ENCODE measurements around the gene AWAT2. TPM values are rescaled to one million over a fixed set of nuclear protein-coding genes. Genes with fewer than 3 reads are reported as not detected.

AWAT2 gene
- total RNA-seq, 1 donor from 2014 or later = 1.0 TPM

DNA sequence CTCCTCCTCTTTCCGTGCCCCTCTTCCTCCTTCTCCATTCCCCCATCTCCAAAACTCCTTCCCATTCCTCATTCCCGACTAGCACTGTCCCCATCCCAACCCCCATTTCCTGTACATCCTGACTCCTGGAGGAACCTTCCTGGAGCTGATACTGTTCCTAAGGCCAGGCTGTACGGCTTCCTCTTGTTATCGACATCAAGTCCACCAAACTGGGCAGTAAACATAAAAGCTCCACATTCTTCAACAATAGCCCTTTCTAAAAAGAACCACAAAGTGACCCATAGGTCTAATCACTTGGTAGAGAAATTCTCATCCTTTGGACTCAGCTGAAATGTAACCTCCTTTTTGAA lies 22.9 kb downstream of the AWAT2 start:
- ATAC-seq (no peak), DNase-seq (no peak)
- TF ChIP-seq, protein P1, sequence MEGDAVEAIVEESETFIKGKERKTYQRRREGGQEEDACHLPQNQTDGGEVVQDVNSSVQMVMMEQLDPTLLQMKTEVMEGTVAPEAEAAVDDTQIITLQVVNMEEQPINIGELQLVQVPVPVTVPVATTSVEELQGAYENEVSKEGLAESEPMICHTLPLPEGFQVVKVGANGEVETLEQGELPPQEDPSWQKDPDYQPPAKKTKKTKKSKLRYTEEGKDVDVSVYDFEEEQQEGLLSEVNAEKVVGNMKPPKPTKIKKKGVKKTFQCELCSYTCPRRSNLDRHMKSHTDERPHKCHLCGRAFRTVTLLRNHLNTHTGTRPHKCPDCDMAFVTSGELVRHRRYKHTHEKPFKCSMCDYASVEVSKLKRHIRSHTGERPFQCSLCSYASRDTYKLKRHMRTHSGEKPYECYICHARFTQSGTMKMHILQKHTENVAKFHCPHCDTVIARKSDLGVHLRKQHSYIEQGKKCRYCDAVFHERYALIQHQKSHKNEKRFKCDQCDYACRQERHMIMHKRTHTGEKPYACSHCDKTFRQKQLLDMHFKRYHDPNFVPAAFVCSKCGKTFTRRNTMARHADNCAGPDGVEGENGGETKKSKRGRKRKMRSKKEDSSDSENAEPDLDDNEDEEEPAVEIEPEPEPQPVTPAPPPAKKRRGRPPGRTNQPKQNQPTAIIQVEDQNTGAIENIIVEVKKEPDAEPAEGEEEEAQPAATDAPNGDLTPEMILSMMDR (IDR thresholded peaks at IDR 0.05) = no peak
- no peak overlapping the region for H3K27ac ChIP-seq
- no peaks in the 10 kb centered on the region for H3K27me3 ChIP-seq (ENCODE audit: low read depth)
- H3K9me3 ChIP-seq = no peaks in the 10 kb centered on the region
- H3K4me3 ChIP-seq = no peak overlapping the region
- no peaks in the 10 kb centered on the region for H3K36me3 ChIP-seq
- H3K4me1 ChIP-seq = no peaks in the 10 kb centered on the region
- intact Hi-C loops (cut with DNase I) = no loop called here

DNA sequence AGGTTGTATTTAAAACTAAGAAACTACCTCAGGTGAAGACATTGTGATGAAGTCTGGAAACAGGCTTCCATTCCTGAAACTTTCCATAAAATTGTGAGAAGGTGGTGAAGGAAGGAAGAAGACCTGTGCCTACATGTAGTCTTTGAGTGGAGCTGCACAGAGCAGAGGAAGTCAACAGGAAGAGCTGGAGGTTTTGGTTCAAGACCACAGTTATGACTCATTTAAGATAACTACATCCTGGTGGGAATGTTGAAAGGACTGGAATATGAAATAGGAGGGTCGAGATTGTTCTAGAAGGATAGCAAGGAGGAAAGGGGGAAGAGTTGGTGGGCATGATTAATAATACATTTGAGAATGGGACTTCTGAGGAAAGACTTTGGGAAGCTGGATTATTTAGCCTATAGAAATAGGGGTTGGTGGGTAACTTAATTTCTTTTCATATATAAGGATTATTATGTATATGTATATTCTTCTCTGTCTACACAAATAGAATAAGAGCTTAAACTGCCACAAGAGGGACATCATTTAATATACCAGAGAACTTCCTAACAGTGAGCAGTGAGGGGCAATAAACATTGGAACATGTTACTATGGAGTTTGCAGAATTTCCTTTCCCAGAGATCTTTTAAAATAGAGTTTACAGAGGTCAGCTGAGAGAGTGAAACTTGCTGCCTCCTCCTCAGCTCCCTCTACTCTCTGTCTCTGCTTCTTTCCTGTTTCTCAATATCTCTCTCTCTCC lies 23.5 kb downstream of the AWAT2 start:
- Histone ChIP-seq H3K27me3 (ENCODE audit: low read depth) (no peaks in the 10 kb centered on the region), H3K36me3 (no peaks in the 10 kb centered on the region), H3K27ac (no peak overlapping the region), H3K4me1 (no peaks in the 10 kb centered on the region), H3K9me3 (no peaks in the 10 kb centered on the region), H3K4me3 (no peak overlapping the region)
- TF ChIP-seq, protein P1 (IDR thresholded peaks at IDR 0.05) = no peak
- intact Hi-C loops (cut with DNase I) = no loop called here
- DNase-seq = no peak
- ATAC-seq = no peak

DNA sequence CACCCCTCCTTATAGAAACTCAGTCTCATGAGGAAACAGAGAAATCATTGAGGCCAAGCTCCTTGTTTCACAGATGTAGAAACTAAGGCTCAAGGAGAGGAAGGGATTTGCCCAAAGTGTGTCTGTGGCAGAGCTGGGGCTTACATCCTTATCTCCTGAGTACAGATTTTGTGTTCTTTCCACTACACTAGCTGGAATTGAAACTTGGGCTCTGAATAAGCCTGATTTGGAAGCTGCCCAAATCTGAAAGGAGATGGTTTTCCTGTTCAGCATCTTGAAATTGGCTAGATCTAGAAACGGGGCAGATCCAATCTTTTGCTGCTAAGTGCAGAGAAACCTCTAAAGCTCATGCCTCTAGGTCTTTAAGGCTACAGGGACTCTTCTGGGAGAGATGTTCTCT lies 24.3 kb downstream of the AWAT2 start:
- Histone ChIP-seq H3K27ac (no peak overlapping the region), H3K9me3 (no peaks in the 10 kb centered on the region), H3K4me1 (no peaks in the 10 kb centered on the region), H3K4me3 (no peak overlapping the region), H3K27me3 (ENCODE audit: low read depth) (no peaks in the 10 kb centered on the region), H3K36me3 (no peaks in the 10 kb centered on the region)
- intact Hi-C loops (cut with DNase I) = no loop called here
- DNase-seq (no peak), ATAC-seq (no peak)
- TF ChIP-seq, protein P1 (IDR thresholded peaks at IDR 0.05) = no peak

DNA sequence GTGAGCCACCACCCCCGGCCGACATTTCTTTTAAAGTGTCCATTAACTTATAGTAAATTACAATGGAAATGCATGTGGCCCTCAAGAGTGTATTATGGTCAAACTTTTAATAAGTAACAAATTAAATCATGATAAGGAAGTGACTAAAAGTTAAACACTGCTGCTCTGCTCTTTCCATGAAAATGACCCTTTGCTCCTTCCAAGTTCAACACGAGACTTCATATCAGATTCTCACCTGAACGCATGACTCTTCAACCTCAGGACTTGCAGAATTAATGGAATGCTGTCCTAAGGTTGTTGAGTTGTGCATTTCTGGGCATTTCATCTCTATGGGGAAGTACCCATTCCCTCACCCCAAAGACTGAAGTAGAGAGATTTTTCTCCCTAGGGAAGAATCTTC lies 27.1 kb downstream of the AWAT2 start:
- H3K4me3 ChIP-seq = no peak overlapping the region
- H3K4me1 ChIP-seq = no peaks in the 10 kb centered on the region
- H3K9me3 ChIP-seq = no peaks in the 10 kb centered on the region
- DNase-seq = no peak
- H3K27ac ChIP-seq = no peak overlapping the region
- TF ChIP-seq, protein P1 (IDR thresholded peaks at IDR 0.05) = no peak
- intact Hi-C loops (cut with DNase I) = no loop called here
- no peaks in the 10 kb centered on the region for H3K27me3 ChIP-seq (ENCODE audit: low read depth)
- ATAC-seq = no peak
- H3K36me3 ChIP-seq = no peaks in the 10 kb centered on the region

DNA sequence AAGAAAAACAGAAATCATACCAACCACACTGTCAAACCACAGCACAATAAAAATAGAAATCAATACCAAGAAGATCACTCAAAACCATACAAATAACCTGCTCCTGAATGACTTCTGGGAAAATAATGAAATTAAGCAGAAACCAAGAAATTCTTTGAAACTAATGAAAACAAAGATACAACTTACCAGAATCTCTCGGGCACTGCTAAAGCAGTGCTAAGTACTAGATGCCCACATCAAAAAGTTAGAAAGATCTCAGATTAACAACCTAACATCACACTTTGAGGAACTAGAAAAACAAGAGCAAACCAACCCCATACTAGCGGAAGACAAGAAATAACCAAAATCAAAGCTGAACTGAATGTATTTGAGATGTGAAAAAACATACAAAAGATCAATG lies 33.2 kb downstream of the AWAT2 start:
- intact Hi-C loops (cut with DNase I) = no loop called here
- Histone ChIP-seq H3K9me3 (no peaks in the 10 kb centered on the region), H3K4me1 (no peaks in the 10 kb centered on the region), H3K27ac (no peak overlapping the region), H3K36me3 (no peaks in the 10 kb centered on the region), H3K27me3 (ENCODE audit: low read depth) (no peaks in the 10 kb centered on the region), H3K4me3 (no peak overlapping the region)
- no peak for DNase-seq
- ATAC-seq = no peak
- TF ChIP-seq, protein P1 (IDR thresholded peaks at IDR 0.05) = no peak

All from lower lobe of right lung (tissue), 2 donors.